BLaER1 treated with 17β-estradiol and CSF1 and Interleukin-3, amounts not matched to agents 10 nM and 100 nM (cell line): ENCODE measurements around the gene GFER.

Experiments used
- H3K27ac ChIP-seq, 11 experiments: shearing (Covaris generic); formaldehyde crosslinking; 2 replicates each; pipeline ENCODE4 v1.8.1; 2022
- H3K27me3 ChIP-seq, 11 experiments: shearing (Covaris generic); formaldehyde crosslinking; 2 replicates each; pipeline ENCODE4 v1.8.1; 2022
- H3K36me3 ChIP-seq, 11 experiments: shearing (Covaris generic); formaldehyde crosslinking; 2 replicates each; pipeline ENCODE4 v1.8.1; 2022
- H3K4me1 ChIP-seq, 10 experiments: shearing (Covaris generic); formaldehyde crosslinking; 2 replicates each; pipeline ENCODE4 v1.8.1; 2022
- H3K4me2 ChIP-seq, 11 experiments: shearing (Covaris generic); formaldehyde crosslinking; 2 replicates each; pipeline ENCODE4 v1.8.1; 2022
- H3K4me3 ChIP-seq, 10 experiments: shearing (Covaris generic); formaldehyde crosslinking; 2 replicates each; pipeline ENCODE4 v1.8.1; 2022
- H3K9ac ChIP-seq, 11 experiments: shearing (Covaris generic); formaldehyde crosslinking; 2 replicates each; pipeline ENCODE4 v1.8.1; 2022
- H3K9me3 ChIP-seq, 11 experiments: shearing (Covaris generic); formaldehyde crosslinking; replicated peaks in 1 of 11; 2 replicates each; pipeline ENCODE4 v1.8.1; 2022
- H4K20me1 ChIP-seq, 11 experiments: shearing (Covaris generic); formaldehyde crosslinking; 2 replicates each; pipeline ENCODE4 v1.8.1; 2022
- Cebpa-rat ChIP-seq, 11 experiments: shearing (Covaris generic); IDR thresholded peaks; 2 replicates each; pipeline ENCODE4 v1.8.1; 2022

GFER gene

GRCh38 chr16:1982013-1982433, 2.0 kb upstream of the GFER start:
- H3K9ac ChIP-seq = no peak overlapping the region
- peaks cover 18 to 43% (median 27%) of the 10 kb centered on the region in 10 experiments for H3K4me1 ChIP-seq
- no peak for TF ChIP-seq Cebpa-rat (IDR thresholded peaks at IDR 0.05)
- no peak overlapping the region for H3K27ac ChIP-seq
- no peak overlapping the region for H3K4me3 ChIP-seq
- H3K9me3 ChIP-seq = no peaks in the 10 kb centered on the region
- no peak overlapping the region for H3K4me2 ChIP-seq
- H4K20me1 ChIP-seq = peaks cover 0 to 85% (median 69%) of the 10 kb centered on the region in 11 experiments; a peak in 19 of 22 replicates
- peaks cover 60 to 75% (median 68%) of the 10 kb centered on the region in 11 experiments for H3K27me3 ChIP-seq
- H3K36me3 ChIP-seq = peaks cover 39 to 48% (median 43%) of the 10 kb centered on the region in 11 experiments

- Histone ChIP-seq H3K4me1 (peaks cover 18 to 43% (median 27%) of the 10 kb centered on the region in 10 experiments), H3K9ac (peak overlapping the region; percentile 84 to 94 (median 91); a peak in 21 of 22 replicates), H4K20me1 (peaks cover 0 to 81% (median 63%) of the 10 kb centered on the region in 11 experiments; a peak in 19 of 22 replicates), H3K9me3 (no peaks in the 10 kb centered on the region), H3K4me2 (peak overlapping the region; percentile 91 to 99 (median 97)), H3K36me3 (peaks cover 32 to 41% (median 35%) of the 10 kb centered on the region in 11 experiments), H3K4me3 (peak overlapping the region; percentile 71 to 87 (median 81)), H3K27ac (no peak overlapping the region), H3K27me3 (peaks cover 56 to 72% (median 66%) of the 10 kb centered on the region in 11 experiments)
- no peak for TF ChIP-seq Cebpa-rat (IDR thresholded peaks at IDR 0.05)
Observed at GRCh38 chr16:1982991-1983543, 926 bp upstream of the GFER start.

GRCh38 chr16:1984347-1985225, 593 bp downstream of the GFER start:
- peak overlapping the region; percentile 71 to 87 (median 81) for H3K4me3 ChIP-seq
- peak overlapping the region; percentile 72 to 90 (median 82) for H3K27ac ChIP-seq
- peaks cover 17 to 26% (median 21%) of the 10 kb centered on the region in 11 experiments for H3K36me3 ChIP-seq
- peaks cover 18 to 40% (median 26%) of the 10 kb centered on the region in 10 experiments for H3K4me1 ChIP-seq
- H3K27me3 ChIP-seq = peaks cover 53 to 72% (median 66%) of the 10 kb centered on the region in 11 experiments
- H3K9ac ChIP-seq = peak overlapping the region; percentile 84 to 94 (median 91)
- peaks cover 0 to 77% (median 52%) of the 10 kb centered on the region in 11 experiments; a peak in 19 of 22 replicates for H4K20me1 ChIP-seq
- H3K4me2 ChIP-seq = peak overlapping the region; percentile 96 to 99 (median 98)
- no peaks in the 10 kb centered on the region for H3K9me3 ChIP-seq
- no peak for TF ChIP-seq Cebpa-rat (IDR thresholded peaks at IDR 0.05)

GRCh38 chr16:1985466-1986150, 1.6 kb downstream of the GFER start:
- peak overlapping the region; percentile 71 to 87 (median 81) for H3K4me3 ChIP-seq
- no peak for TF ChIP-seq Cebpa-rat (IDR thresholded peaks at IDR 0.05)
- H3K4me1 ChIP-seq = peaks cover 22 to 36% (median 29%) of the 10 kb centered on the region in 10 experiments
- H4K20me1 ChIP-seq = peaks cover 0 to 73% (median 44%) of the 10 kb centered on the region in 11 experiments; a peak in 19 of 22 replicates
- peak overlapping the region; percentile 96 to 99 (median 98) for H3K4me2 ChIP-seq
- H3K27me3 ChIP-seq = peaks cover 53 to 72% (median 66%) of the 10 kb centered on the region in 11 experiments
- H3K36me3 ChIP-seq = peaks cover 16 to 23% (median 21%) of the 10 kb centered on the region in 11 experiments
- no peaks in the 10 kb centered on the region for H3K9me3 ChIP-seq
- H3K27ac ChIP-seq = no peak overlapping the region
- H3K9ac ChIP-seq = peak overlapping the region; percentile 84 to 94 (median 91); a peak in 20 of 22 replicates

GRCh38 chr16:1987198-1987597, 3.2 kb downstream of the GFER start:
- Histone ChIP-seq H3K27ac (no peak overlapping the region), H3K4me2 (no peak overlapping the region), H3K9me3 (peaks cover 0 to under 1% (median 0%) of the 10 kb centered on the region in 11 experiments; a peak in 2 of 22 replicates), H3K36me3 (peaks cover 16 to 23% (median 21%) of the 10 kb centered on the region in 11 experiments), H3K9ac (no peak overlapping the region; a peak in 1 of 22 replicates), H3K4me3 (no peak overlapping the region), H3K4me1 (peaks cover 35 to 50% (median 42%) of the 10 kb centered on the region in 10 experiments), H4K20me1 (peaks cover 0 to 68% (median 32%) of the 10 kb centered on the region in 11 experiments; a peak in 17 of 22 replicates), H3K27me3 (peaks cover 51 to 71% (median 64%) of the 10 kb centered on the region in 11 experiments)
- TF ChIP-seq Cebpa-rat (IDR thresholded peaks at IDR 0.05) = no peak

GRCh38 chr16:1989209-1990100, 5.5 kb downstream of the GFER start, which contains the start of gene SYNGR3:
TSS of gene SYNGR3 (plus strand) at chr16:1989970. CDS start at chr16:1990103, 133 bp downstream.
- Histone ChIP-seq H3K9ac (no peak within 1 kb of the TSS; a peak in 2 of 22 replicates), H3K27me3 (peaks cover 40 to 60% (median 54%) of the 10 kb centered on the region in 11 experiments), H3K9me3 (peaks cover 0 to 10% (median 0%) of the 10 kb centered on the region in 11 experiments; a peak in 8 of 22 replicates), H3K4me2 (peak within 1 kb of the TSS; percentile 61 to 83 (median 75)), H4K20me1 (peaks cover 0 to 55% (median 18%) of the 10 kb centered on the region in 11 experiments; a peak in 15 of 22 replicates), H3K4me3 (peak within 1 kb of the TSS; percentile 18 to 45 (median 26); a peak in 12 of 20 replicates), H3K27ac (no peak within 1 kb of the TSS), H3K4me1 (peaks cover 35 to 62% (median 51%) of the 10 kb centered on the region in 10 experiments), H3K36me3 (peaks cover 16 to 23% (median 21%) of the 10 kb centered on the region in 11 experiments)
- TF ChIP-seq Cebpa-rat (IDR thresholded peaks at IDR 0.05) = no peak

- Histone ChIP-seq H4K20me1 (peaks cover 0 to 51% (median 18%) of the 10 kb centered on the region in 11 experiments; a peak in 15 of 22 replicates), H3K4me1 (peaks cover 30 to 57% (median 46%) of the 10 kb centered on the region in 10 experiments), H3K27me3 (peaks cover 40 to 56% (median 53%) of the 10 kb centered on the region in 11 experiments), H3K9ac (no peak overlapping the region), H3K4me3 (peak overlapping the region in 1 of 10 experiments; percentile 18; a peak in 1 of 20 replicates), H3K4me2 (peak overlapping the region in 9 of 11 experiments; percentile 26 to 83 (median 75); a peak in 7 of 22 replicates), H3K9me3 (peaks cover 0 to 10% (median 0%) of the 10 kb centered on the region in 11 experiments; a peak in 8 of 22 replicates), H3K36me3 (peaks cover 16 to 24% (median 21%) of the 10 kb centered on the region in 11 experiments), H3K27ac (no peak overlapping the region)
- TF ChIP-seq Cebpa-rat (IDR thresholded peaks at IDR 0.05) = no peak
Observed at GRCh38 chr16:1990101-1990350, 6.0 kb downstream of the GFER start.
